GM11168 (cell line): ENCODE results near the gene SH2D6.
"Not testable (repeated sequence)": the region's sequence is repeated elsewhere in the genome, so short reads cannot be mapped to it uniquely, and the experiment has no call there.

Source experiments
- in situ Hi-C: fragments of 300-500 bp; cut with MboI; formaldehyde crosslinking; loops from one replicate; pipeline ENCODE4 v1.12.0; 2022; ENCODE audit warnings: low sequenced_read_pairs; ENCODE audit not compliant: unreplicated experiment

Gene SH2D6

DNA sequence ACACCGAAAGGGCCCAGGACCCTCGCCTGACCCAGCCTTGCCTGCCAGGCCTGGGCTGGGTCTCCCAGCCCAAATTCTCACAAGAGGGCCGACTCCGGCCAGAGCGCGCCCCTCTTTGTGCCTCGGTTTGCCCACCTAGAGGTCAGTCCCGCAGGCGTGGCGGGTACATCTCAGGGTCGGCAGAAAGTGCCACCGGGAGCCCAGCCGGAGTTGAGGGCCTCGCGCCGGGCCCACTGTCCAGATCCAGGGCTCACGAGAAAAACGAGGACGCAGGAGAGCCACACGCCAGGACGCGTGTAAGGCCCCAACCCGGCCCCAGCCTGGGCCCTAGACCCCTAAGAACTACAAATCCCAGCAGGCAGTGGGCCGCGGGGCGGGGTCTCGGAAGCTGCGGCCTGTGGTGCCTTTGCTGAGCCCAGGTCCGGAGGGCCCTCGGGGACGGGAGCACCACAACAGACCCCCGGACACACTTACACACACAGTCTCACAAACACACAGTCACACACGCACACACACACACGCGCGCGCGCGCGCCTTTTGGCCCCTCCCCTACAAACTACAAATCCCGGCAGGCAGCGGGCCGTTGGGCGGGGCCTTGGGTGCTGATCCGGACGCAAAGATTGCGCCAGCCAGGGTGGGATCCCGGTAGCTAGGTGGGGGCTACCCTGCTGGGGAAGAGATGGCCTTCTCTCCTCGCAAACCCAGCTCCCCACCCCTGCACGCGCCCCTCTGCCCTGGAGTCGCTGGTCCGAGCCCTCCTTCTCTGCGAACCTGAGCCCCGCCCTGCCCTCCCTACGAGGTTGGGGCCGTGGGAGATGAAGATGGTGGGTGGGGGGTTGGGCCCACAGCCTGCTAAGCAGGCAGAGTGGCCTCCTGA is at the start of gene SH2D6:
TSS of gene SH2D6 (plus strand) at position 583 of the 877 bp plus-strand sequence. CDS start 10,752 bp downstream, outside the sequence.
- in situ Hi-C loops = loop anchor here (5.0 kb wide), 1 partner anchor 139 kb away; no protein-coding TSS in a partner anchor

- in situ Hi-C loops = no loop called here
Observed at GRCh38 chr2:85368921-85369320, 49.6 kb upstream of the SH2D6 start.

- in situ Hi-C loops = no loop called here
Observed at GRCh38 chr2:85369500-85369899, 49.0 kb upstream of the SH2D6 start.

DNA sequence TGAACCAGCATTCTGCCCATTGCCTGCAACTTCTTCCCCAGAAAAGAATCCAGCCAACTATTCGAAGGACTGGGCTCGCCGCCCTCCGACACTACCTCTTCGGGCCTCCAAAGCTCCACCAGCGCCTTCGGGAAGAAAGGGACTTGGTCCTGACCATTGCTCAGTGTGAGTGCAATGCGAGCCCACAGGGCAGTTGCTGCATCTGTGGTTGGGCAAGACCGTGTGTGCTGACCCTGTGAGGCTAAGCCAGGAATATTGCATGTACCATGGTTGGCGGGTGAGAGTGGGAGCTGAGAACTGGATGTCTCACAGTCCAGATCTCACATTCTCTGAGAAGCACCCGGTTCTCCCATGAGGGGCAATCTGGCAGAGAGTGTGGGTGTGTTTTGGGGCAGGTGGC is 47.5 kb upstream of the SH2D6 start:
- in situ Hi-C loops = no loop called here

- in situ Hi-C loops = no loop called here
Observed at GRCh38 chr2:85376291-85377065, 42.0 kb upstream of the SH2D6 start.

GRCh38 chr2:85377083-85377482 is 41.4 kb upstream of the SH2D6 start:
- in situ Hi-C loops = no loop called here

- in situ Hi-C loops = no loop called here
Observed at GRCh38 chr2:85378257-85378656, 40.3 kb upstream of the SH2D6 start.

- in situ Hi-C loops = no loop called here
Observed at GRCh38 chr2:85380048-85380447, 38.5 kb upstream of the SH2D6 start.

GRCh38 chr2:85383151-85383550 is 35.4 kb upstream of the SH2D6 start:
- in situ Hi-C loops = not testable (repeated sequence)

- in situ Hi-C loops = no loop called here
Observed at GRCh38 chr2:85383850-85384249, 34.7 kb upstream of the SH2D6 start.

GRCh38 chr2:85385746-85386145 is 32.8 kb upstream of the SH2D6 start:
- in situ Hi-C loops = no loop called here

GRCh38 chr2:85387754-85388153 is 30.8 kb upstream of the SH2D6 start:
- in situ Hi-C loops = no loop called here

DNA sequence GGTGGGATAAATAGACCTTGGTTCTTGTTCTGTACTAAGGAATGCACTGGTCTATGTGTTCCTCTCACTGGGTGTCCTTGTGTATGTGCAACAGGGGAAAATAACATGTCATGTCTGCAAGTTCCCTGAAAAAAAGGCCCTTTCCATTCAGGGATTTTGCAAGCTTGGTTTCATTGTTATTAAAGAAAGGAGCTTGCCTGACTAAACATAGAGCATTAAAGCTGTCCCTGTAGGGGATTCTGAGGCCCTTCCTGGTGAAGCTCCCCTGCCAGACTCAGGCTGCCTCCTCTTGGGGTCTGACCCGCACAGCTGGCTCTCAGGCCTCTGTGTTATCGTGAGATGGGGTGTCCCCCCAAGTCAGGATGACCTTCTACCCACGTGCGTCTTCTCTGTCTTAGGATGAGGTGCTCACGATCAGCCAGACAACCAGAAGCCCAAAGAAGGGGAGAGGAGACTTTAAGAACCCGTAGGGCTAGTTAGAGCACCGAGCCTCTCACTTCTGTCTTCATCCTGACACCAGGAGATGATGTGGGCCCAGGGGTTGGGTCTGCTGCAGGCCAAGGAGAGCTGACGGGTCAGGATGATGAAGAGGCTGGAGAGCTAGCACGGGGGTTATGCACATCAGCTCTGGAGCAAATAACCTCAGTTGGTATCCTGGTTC is 29.5 kb upstream of the SH2D6 start:
- in situ Hi-C loops = no loop called here

DNA sequence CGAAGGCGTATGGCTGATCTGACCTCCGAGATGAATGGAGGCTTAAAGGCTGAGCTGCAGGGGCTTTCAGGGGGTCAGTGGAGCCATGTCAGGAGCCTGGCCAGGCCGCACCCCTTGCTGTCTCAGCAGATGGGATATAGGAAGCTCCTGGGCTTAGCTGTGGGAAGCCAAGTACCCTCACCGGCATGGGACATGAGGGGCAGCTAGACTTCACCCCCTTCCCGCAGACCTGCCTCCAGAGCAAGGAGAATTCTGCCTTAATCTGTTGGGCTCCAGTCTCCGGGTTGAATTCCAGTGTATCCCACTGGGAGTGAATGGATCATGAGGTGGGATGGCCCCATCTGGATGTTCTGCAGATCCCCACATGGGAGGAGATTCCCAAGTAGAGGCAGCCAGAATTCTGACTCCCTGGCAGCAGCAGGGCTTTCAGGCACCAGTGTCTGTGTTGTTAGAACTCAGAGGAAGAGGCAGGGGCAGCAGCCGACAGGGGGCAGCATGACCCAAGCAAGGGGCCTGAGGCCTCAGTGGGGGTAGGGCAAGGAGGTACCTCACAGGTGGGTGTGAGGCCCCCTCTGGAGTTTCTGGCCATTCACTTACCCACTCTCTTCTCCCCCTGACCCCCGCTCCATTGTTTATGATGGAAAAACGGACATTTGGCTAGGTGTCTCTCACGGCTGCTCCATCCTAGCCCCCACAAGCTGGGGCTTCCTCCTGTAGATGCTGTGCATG is 27.4 kb upstream of the SH2D6 start:
- in situ Hi-C loops = no loop called here

- in situ Hi-C loops = no loop called here
Observed at GRCh38 chr2:85393836-85394235, 24.7 kb upstream of the SH2D6 start.

- in situ Hi-C loops = no loop called here
Observed at GRCh38 chr2:85394261-85394681, 24.2 kb upstream of the SH2D6 start.

DNA sequence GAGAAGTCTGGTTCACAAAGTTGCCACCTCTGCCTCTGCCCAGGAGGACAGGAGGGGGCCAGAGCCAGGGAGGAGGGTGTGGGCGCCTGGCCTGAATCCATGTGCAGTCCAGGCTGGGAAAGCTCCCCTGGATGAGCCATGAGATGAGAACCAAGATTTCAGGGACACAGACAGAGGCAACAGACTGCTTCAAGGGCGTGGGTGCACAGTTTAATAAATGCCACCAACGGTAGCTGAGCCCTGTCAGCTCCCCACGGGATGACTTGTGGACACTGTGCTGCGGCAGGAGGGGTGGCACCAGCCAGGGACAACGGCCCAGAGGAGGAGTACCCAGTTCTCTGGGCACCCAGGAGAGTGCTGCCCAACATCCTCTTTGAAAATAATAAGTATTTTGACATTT is 23.5 kb upstream of the SH2D6 start:
- in situ Hi-C loops = no loop called here

DNA sequence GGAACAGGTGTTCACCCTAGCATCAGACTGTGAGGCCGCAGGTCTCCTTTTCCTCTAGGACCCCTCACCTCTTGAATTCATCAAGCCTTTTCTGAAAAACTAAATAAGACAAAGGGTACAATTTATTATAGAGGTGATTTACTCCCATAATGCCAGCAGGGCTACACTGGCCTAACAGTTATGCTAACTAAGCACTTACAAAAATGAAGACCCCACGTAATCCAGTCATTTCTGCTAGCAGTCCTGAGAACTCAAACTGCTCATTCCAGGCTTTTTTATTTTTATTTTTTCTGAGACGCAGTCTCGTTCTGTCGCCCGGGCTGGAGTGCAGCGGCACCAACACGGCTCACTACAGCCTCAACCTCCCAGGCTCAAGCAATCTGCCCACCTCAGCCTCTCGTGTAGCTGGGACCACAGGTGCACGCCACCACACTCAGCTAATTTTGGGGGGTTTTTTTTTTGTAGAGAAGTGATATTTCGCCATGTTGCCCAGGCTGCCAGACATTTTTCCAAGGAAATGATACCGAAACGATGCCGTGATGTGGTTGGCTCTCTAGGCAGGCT is 22.5 kb upstream of the SH2D6 start:
- in situ Hi-C loops = no loop called here

DNA sequence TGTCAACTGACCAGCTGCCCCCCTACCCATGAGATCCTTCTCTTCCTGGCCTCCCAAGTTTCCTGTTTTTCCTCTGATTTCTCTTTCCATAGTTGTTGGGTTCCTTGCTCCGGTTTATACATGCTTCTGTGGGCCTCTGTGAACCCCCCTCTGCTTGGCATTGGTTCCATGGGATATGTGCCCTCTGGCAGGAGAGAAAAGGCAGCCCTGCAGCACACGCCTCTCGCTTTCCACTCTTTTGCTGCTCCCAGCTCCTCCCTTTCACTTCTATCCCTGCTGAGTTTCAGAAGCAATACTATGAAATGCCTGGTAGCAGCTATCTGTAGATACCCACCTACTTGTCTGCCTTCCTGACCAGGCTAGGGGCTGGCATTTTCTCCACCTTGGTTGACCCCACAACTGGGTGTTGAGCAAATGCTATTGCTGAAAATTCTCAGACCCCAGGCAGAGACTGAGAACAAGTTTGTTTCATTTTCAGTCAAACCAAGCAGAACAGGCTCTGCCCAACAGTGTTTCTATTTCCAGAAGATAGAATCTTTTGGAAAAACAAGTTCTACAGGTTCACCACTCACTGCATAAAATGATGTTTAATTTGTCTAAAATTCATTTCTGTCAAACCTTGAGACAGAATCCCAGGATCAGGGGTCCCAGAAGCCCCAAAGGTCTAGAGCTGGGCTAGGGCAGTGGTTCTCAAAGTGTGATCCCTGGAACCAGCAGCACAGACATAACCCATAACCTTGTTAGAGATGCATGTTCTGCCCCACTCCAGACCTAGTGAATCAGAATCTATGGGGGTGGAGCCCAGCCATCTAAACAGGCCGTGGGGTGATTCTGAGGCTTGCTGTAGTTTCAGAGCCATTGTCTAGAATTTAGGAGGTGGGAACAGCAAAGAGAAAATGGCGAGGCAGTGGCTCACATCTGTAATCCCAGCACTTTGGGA is 21.7 kb upstream of the SH2D6 start:
- in situ Hi-C loops = no loop called here
